GM12878 (cell line): ENCODE measurements around the gene AP4E1. TPM values are rescaled to one million over a fixed set of nuclear protein-coding genes. Genes with fewer than 3 reads are reported as not detected.

ENCODE experiments used
- ATAC-seq: fragments of 200-7000 bp; cut with Tn5 transposase; 3 replicates; pipeline ENCODE4 v1.9.1; 2020; ENCODE audit warnings: mild to moderate bottlenecking, moderate library complexity
- BruUV-seq: library from RNA; stranded (reverse); fragments of 400-500 nt; replicated peaks from 2 replicates; lab custom pipeline; 2021; lab: Mats Ljungman, UMichigan
- CTCF ChIA-PET: fragments of 300-600 bp; sonication (Branson Sonifier 250); formaldehyde crosslinking; extraction: SDS; loops from one replicate; lab custom pipeline; 2021; ENCODE audit warnings: inconsistent platforms; lab: Yijun Ruan, JAX
- POLR2A ChIA-PET: fragments of 350-600 bp; formaldehyde crosslinking; extraction: SDS; loops from one replicate; lab custom pipeline; 2021; ENCODE audit warnings: inconsistent platforms; lab: Charles Lee
- RAD21 ChIA-PET: fragments of 300-600 bp; sonication (Branson Sonifier 250); formaldehyde crosslinking; loops from one replicate; lab custom pipeline; 2023; ENCODE audit warnings: antibody characterized with exemption; ENCODE audit not compliant: unreplicated experiment; lab: Charles Lee
- SMC1A ChIA-PET: fragments of 300-600 bp; sonication (Branson Sonifier 250); formaldehyde crosslinking; loops from one replicate; lab custom pipeline; 2023; ENCODE audit not compliant: unreplicated experiment, uncharacterized antibody; lab: Charles Lee
- DNase-seq: peaks from one replicate; pipeline ENCODE4 v3.0.0-alpha.2; 2011; ENCODE audit warnings: low read depth, low spot score
- FAIRE-seq: peaks from 3 replicates; lab custom pipeline; 2011; peaks lifted over from hg19 to GRCh38; lab: Jason Lieb, UNC
- H2AFZ ChIP-seq: 2 replicates; pipeline ENCODE4 v1.6.0; 2011; ENCODE audit warnings: low read depth, low read length, control low read depth; ENCODE audit not compliant: control insufficient read depth
- H3K27ac ChIP-seq: 2 replicates; pipeline ENCODE4 v1.5.1; 2011; ENCODE audit warnings: control low read depth; ENCODE audit not compliant: control insufficient read depth, insufficient read depth
- H3K27me3 ChIP-seq, 2 experiments: replicated peaks in 1 of 2; 2 replicates each; pipeline versions ENCODE4 v1.6.0 to v1.6.1; 2011; ENCODE audit warnings: low read length in 1 of 2; ENCODE audit not compliant: control insufficient read depth in 2 of 2, insufficient read depth in 2 of 2
- H3K36me3 ChIP-seq, 2 experiments: 2 replicates each; pipeline ENCODE4 v1.5.1; 2011; ENCODE audit warnings: low read length in 1 of 2; ENCODE audit not compliant: control insufficient read depth in 2 of 2, insufficient read depth in 2 of 2
- H3K4me1 ChIP-seq: 2 replicates; pipeline ENCODE4 v1.6.1; 2011; ENCODE audit warnings: mild to moderate bottlenecking, low read length, moderate library complexity, mixed read lengths; ENCODE audit not compliant: control insufficient read depth, insufficient read depth
- H3K4me2 ChIP-seq: 2 replicates; pipeline ENCODE4 v1.6.0; 2011; ENCODE audit warnings: control low read depth; ENCODE audit not compliant: control insufficient read depth, insufficient read depth
- H3K4me3 ChIP-seq: fragments of 200-600 bp; sonication (generic); 2 replicates; pipeline ENCODE4 v1.5.1; 2016
- H3K79me2 ChIP-seq: 2 replicates; pipeline ENCODE4 v1.6.0; 2011; ENCODE audit warnings: low read length; ENCODE audit not compliant: control insufficient read depth, insufficient read depth
- H3K9ac ChIP-seq: 2 replicates; pipeline ENCODE4 v1.8.0; 2011; ENCODE audit warnings: low read length, control low read depth, mixed read lengths; ENCODE audit not compliant: control insufficient read depth, insufficient read depth
- H3K9me3 ChIP-seq: replicated peaks from 3 replicates; pipeline ENCODE4 v1.5.1; 2011; ENCODE audit warnings: mild to moderate bottlenecking, low read length; ENCODE audit not compliant: control insufficient read depth, insufficient read depth
- H4K20me1 ChIP-seq: 2 replicates; pipeline ENCODE4 v1.6.0; 2011; ENCODE audit not compliant: control insufficient read depth, insufficient read depth
- CBX3 ChIP-seq: fragments of 200-600 bp; sonication (generic); IDR thresholded peaks from 2 replicates; pipeline ENCODE4 v1.6.1; 2016; ENCODE audit warnings: low read depth, borderline replicate concordance
- CBX5 ChIP-seq: sonication (generic); IDR thresholded peaks from 2 replicates; pipeline ENCODE4 v1.6.1; 2016; ENCODE audit warnings: low read depth, moderate library complexity, mild to moderate bottlenecking, inconsistent platforms
- CHD1 ChIP-seq: IDR thresholded peaks from 2 replicates; pipeline ENCODE4 v1.6.1; 2012; ENCODE audit warnings: low read depth, low read length, improper control_type of control experiment
- E4F1 ChIP-seq: fragments of 450-650 bp; IDR thresholded peaks from 2 replicates; pipeline ENCODE4 v1.6.1; 2018; ENCODE audit warnings: borderline replicate concordance, mild to moderate bottlenecking; ENCODE audit not compliant: partially characterized antibody
- EP300 ChIP-seq, 2 experiments: fragments of 150-350 bp in 1 of 2; IDR thresholded peaks; 2 replicates each; pipeline ENCODE4 v1.6.1; 2011 to 2012; ENCODE audit warnings: low read depth in 2 of 2, low read length in 2 of 2, borderline replicate concordance in 1 of 2, improper control_type of control experiment in 1 of 2, inconsistent platforms in 1 of 2; ENCODE audit not compliant: control insufficient read depth in 1 of 2
- EZH2 ChIP-seq: IDR thresholded peaks from 2 replicates; pipeline ENCODE4 v1.6.1; 2012; ENCODE audit warnings: low read depth, mild to moderate bottlenecking, control low read depth, inconsistent platforms, low read length, borderline replicate concordance; ENCODE audit not compliant: control insufficient read depth
- FOXK2 ChIP-seq: fragments of 450-650 bp; IDR thresholded peaks from 2 replicates; pipeline ENCODE4 v1.6.1; 2017; ENCODE audit warnings: mild to moderate bottlenecking, moderate library complexity
- HDAC6 ChIP-seq: fragments of 200-600 bp; sonication (generic); IDR thresholded peaks from one replicate; pipeline ENCODE4 v1.8.0; 2017; ENCODE audit warnings: antibody characterized with exemption; ENCODE audit not compliant: unreplicated experiment
- IKZF1 ChIP-seq: fragments of 450-650 bp; conservative IDR thresholded peaks from 2 replicates; pipeline ENCODE4 v1.6.1; 2017; ENCODE audit warnings: antibody characterized with exemption, mild to moderate bottlenecking
- IRF3 ChIP-seq: fragments of 450-650 bp; IDR thresholded peaks from 2 replicates; pipeline ENCODE4 v1.6.1; 2014; ENCODE audit warnings: mild to moderate bottlenecking
- JUNB ChIP-seq: IDR thresholded peaks from 2 replicates; pipeline ENCODE4 v1.6.1; 2016; ENCODE audit warnings: antibody characterized with exemption, mild to moderate bottlenecking
- MXI1 ChIP-seq: fragments of 150-350 bp; IDR thresholded peaks from 2 replicates; pipeline ENCODE4 v1.6.1; 2011; ENCODE audit warnings: low read depth, mild to moderate bottlenecking, inconsistent platforms, low read length, improper control_type of control experiment
- MYB ChIP-seq: fragments of 150-350 bp; IDR thresholded peaks from 2 replicates; pipeline ENCODE4 v1.6.1; 2014; ENCODE audit warnings: mild to moderate bottlenecking, low read depth, low read length, borderline replicate concordance
- RAD51 ChIP-seq: fragments of 450-650 bp; IDR thresholded peaks from 2 replicates; pipeline ENCODE4 v1.6.1; 2016; ENCODE audit warnings: moderate library complexity, mild to moderate bottlenecking, inconsistent platforms
- RUNX3 ChIP-seq: IDR thresholded peaks from 2 replicates; pipeline ENCODE4 v1.6.1; 2012; ENCODE audit warnings: low read length, inconsistent platforms
- SKIL ChIP-seq: fragments of 450-650 bp; IDR thresholded peaks from 2 replicates; pipeline ENCODE4 v1.6.1; 2017; ENCODE audit warnings: mild to moderate bottlenecking, low read depth, inconsistent platforms; ENCODE audit not compliant: poor library complexity, severe bottlenecking
- USF2 ChIP-seq: IDR thresholded peaks from 2 replicates; pipeline ENCODE4 v1.6.1; 2011; ENCODE audit warnings: low read depth, low read length, improper control_type of control experiment, borderline replicate concordance
- ZBED1 ChIP-seq: IDR thresholded peaks from 2 replicates; pipeline ENCODE4 v1.6.1; 2016; ENCODE audit warnings: borderline replicate concordance
- WGBS: methylation state at CpG from one replicate; pipeline ENCODE4 v1.1.6; 2016; ENCODE audit warnings: low lambda C conversion rate; ENCODE audit not compliant: insufficient replicate concordance, insufficient coverage; ENCODE audit errors: missing lambda C conversion rate; 5-methylcytosine and 5-hydroxymethylcytosine counted together
- in situ Hi-C: fragments of 300-500 bp; cut with MboI; formaldehyde crosslinking; loops from 9 replicates; pipeline ENCODE4 v1.14.3; 2018; ENCODE audit warnings: mixed read lengths
- intact Hi-C: fragments of 100-400 bp; cut with micrococcal nuclease; formaldehyde crosslinking; loops from one replicate; pipeline ENCODE4 v1.14.2; 2022; ENCODE audit not compliant: unreplicated experiment
- polyA plus RNA-seq, 11 experiments: library from polyadenylated mRNA; depleted of rRNA in 4 of 11; unstranded in 6 of 11; stranded (reverse) in 5 of 11; fragments of >200 nt; fragmentation: Nextera tagmentation in 4 of 11; fragmentation: Illumina TruSeq in 1 of 11; extraction: Ambion mirVana in 4 of 11; extraction: Trizol in 1 of 11; gene quantifications; 1 replicate in 1 of 11; 2 replicates in 10 of 11; pipeline versions ENCODE4 v1.2.1 to v1.2.3, GENCODE V29; 2011 to 2016; ENCODE audit warnings: inconsistent platforms in 2 of 11, missing spikeins in 2 of 11, low read depth in 1 of 11
- total RNA-seq, 4 experiments: library from RNA; depleted of rRNA in 3 of 4; stranded (reverse); fragments of >200 nt in 3 of 4; fragmentation: Illumina TruSeq in 1 of 4; extraction: Trizol in 1 of 4; gene quantifications; 2 replicates each; pipeline versions ENCODE4 v1.2.1 to v1.2.3, GENCODE V29; 2013 to 2021

The AP4E1 gene
- total and polyA plus RNA-seq, 10 of the 15 experiments (the other 5 are each of a cell fraction or from before 2014, with no cell fraction given) = 1.2 to 11.4 (median 6.7) TPM

GRCh38 chr15:50883903-50884302 lies 24.6 kb upstream of the AP4E1 start:
- SMC1A ChIA-PET = no interaction called here
- TF ChIP-seq RUNX3 = peak; percentile 70
- no peak for TF ChIP-seq MYB
- no peak for TF ChIP-seq IRF3
- no peak for TF ChIP-seq HDAC6
- TF ChIP-seq SKIL = no peak
- TF ChIP-seq RAD51 = no peak
- no peak for TF ChIP-seq EZH2
- peak; percentile 34 for TF ChIP-seq IKZF1
- no peak for TF ChIP-seq CHD1
- TF ChIP-seq EP300 (IDR thresholded peaks at IDR 0.05; ENCODE audit: borderline replicate concordance in 1 of 2, control insufficient read depth in 1 of 2, low read depth in 2 of 2, low read length in 2 of 2) = no peak
- TF ChIP-seq E4F1 = no peak
- 0 out of 2 replicates have a peak, but pooled peaks have one; percentile 22 for TF ChIP-seq CBX5
- TF ChIP-seq MXI1 = no peak
- no peak for TF ChIP-seq ZBED1
- no peak for TF ChIP-seq USF2
- TF ChIP-seq JUNB = 0 out of 2 replicates have a peak, but pooled peaks have one; percentile 13
- TF ChIP-seq FOXK2 = no peak
- no peak for TF ChIP-seq CBX3

More at GRCh38 chr15:50883903-50884302, 24.6 kb upstream of the AP4E1 start:
- H3K4me1 ChIP-seq = peaks cover 56% of the 10 kb centered on the region
- BruUV-seq = no TSS peak
- peak overlapping the region; percentile 44; the same call in 1 of the 2 replicates for H2AFZ ChIP-seq
- CTCF ChIA-PET = no interaction called here
- 0% methylated on average over 2 of the region's 2 CpGs for WGBS
- no peaks in the 10 kb centered on the region for H3K36me3 ChIP-seq
- H4K20me1 ChIP-seq = no peaks in the 10 kb centered on the region
- H3K79me2 ChIP-seq = no peaks in the 10 kb centered on the region
- no peak overlapping the region for H3K9ac ChIP-seq
- in situ Hi-C loops (loop anchor here (5.0 to 10.0 kb wide), 2 partner anchors 197 to 439 kb away; partner anchors contain the start of gene TRPM7), intact Hi-C loops (loop anchor here (2.0 kb wide), 1 partner anchor 119 kb away; the partner anchor contains the start of gene SPPL2A)
- peak overlapping the region; percentile 4; the same call in 1 of the 2 replicates for H3K27ac ChIP-seq
- POLR2A ChIA-PET = no interaction called here
- no peak overlapping the region for H3K4me3 ChIP-seq
- H3K27me3 ChIP-seq = no peaks in the 10 kb centered on the region
- peak; percentile 55 for DNase-seq
- ATAC-seq = no peak
- peak; percentile 64 for FAIRE-seq
- H3K9me3 ChIP-seq = no peaks in the 10 kb centered on the region; the same call in 2 of the 3 replicates
- peak overlapping the region; percentile 36 for H3K4me2 ChIP-seq
- RAD21 ChIA-PET = interaction anchor here (3.4 kb wide), 1 partner anchor 8 kb away, joined by 17 read pairs; no protein-coding TSS in a partner anchor
